Right hindlimb (tissue), 1 donor: ENCODE measurements around the gene FUT9.

ENCODE experiments used
- DNase-seq: peaks from one replicate; pipeline ENCODE4 v3.0.0-alpha.2; 2018

The FUT9 gene

DNA sequence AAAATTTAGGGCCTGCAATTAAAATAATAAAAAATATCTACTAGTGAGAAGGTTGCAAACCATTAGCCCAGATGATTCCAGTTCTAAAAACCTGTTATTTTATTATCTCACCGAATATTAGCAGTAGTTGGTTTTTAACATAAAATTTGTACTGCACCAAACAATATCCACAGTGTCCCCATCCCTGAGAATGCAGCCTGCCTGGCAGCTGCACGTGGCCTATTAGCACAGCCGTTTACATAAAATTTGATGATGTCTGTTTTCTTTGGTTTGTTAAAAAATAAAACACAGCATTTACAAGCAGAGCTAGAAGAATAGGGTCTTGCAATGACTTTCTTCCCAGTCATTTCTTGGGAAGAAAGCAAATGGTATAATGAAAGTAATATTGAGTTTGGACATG, 58.2 kb downstream of the FUT9 start:
- no peak for DNase-seq

DNA sequence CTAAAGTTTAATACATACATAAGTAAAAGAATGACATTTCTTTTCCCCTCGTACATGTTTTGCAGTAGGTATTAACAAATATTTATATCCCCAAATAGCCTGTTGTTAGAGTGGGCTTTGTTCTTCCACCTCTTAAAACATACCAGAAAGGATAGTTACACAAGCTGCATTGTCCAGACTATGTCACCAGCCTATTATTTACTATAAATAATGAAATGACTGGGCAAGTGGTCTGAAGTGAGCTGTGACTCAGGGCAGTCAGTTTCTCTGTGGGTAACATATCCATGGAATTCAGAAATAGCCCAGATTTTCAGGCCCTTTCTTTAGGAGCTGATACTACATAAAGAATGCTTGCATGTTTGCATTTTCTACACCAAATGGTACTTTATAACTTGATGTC, 60.1 kb downstream of the FUT9 start:
- no peak for DNase-seq

DNA sequence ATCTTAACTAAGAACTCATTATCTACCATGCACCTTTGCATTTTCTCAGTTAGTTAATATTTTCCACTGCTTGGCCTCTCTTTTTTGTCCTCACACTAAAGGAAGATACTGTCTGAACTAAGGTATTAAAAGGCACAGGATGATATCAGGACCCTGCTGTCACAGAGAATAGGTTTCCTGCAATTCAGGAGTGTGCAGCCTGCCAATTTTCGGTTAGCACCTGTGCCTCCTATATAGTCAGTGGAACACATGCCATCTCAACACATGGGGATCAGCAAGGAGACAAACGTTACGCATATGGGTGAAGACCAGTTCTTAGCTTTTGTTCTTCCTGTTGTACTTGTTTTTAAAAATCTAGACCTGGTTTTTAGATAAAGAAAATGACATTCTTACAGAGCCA, 71.0 kb downstream of the FUT9 start:
- no peak for DNase-seq

DNA sequence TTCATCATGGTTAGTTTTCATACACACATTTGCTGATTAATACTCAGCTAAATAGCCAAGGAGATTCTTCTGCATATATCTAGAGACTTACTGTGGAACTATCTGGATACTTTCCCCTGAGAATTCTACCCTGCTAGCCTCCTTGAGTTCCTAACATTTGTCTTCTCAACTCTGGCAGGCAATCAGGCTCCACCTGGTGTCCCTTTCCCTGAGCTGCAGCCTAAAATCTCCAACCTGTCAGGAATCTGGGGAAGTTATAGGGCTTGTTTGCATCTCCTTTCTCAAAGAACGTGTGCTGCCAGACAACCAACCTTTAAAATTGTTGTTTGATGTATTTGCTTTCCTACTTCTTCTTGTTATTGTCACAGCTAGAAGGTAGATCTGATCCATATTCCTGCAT, 73.4 kb downstream of the FUT9 start:
- DNase-seq: no peak

DNA sequence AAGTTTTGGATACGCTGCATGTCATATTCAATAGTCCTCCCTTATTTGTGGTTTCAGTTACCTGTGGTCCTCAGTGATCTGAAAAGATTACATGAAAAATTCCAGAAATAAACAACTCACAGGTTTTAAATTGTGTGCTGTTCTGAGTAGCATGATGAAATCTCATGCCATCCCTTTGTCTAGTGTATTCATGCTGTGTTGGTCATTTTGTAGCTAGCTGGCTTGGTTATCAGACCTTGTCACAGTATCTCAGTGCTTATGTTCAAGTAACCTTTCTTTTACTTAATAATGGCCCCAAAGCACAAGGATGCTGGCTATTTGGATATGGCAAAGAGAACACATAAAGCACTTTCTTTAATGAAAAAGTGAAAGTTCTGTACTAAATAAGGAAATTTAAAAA, 78.3 kb downstream of the FUT9 start:
- DNase-seq: no peak

DNA sequence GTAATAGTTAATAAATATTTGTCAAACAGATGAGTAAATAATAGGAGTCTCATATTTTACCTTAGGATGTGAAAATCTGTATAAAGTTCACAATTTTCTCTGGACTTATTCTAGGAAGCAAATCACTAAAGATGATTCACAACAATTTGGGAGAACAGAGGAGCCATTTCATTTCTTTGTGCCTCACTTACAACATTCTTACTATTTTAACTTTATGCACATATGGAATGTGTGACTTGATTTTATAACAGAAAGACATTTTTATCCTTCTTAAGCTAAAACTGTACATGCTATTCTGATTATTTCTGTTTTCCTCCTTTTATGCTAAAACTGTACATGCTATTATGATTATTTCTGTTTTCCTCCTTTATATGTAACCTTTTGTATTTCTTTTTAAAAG, 83.3 kb downstream of the FUT9 start:
- DNase-seq: no peak

DNA sequence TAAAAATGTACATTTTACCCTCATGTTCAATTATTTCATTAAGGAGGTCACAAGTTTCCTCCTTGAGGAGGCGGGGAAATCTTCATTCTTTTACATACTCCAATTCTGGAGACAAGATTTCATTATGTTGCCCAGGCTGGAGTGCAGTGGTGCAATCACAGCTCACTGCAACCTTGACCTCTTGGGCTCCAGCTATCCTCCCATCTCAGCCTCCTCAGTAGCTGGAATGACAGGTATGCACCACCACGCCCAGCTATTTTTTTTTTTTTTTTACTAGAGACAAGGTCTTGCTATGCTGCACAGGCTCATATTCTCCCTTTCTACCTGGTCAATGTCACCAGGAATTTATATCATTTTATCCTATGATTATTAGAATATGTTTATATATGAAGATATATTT, 85.8 kb downstream of the FUT9 start:
- DNase-seq: no peak

DNA sequence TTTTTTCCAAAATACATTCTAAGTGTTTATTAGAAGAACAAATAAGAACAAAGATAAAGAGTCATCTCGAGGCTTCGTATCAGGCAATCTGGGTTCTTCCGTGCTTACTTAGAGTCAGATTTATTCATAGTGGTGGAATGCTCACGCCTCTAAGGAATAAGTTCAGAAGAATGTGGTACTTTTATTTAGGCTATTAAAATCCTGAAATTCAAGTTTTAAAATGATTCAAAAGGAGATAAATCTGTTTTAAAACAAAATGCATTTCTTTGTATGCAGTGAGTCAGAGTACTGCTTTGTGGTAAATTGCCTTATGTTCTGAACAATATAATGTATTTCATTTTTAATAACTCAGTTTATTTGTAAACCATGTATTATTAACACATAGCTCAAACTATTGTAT, 89.1 kb downstream of the FUT9 start:
- DNase-seq: no peak

DNA sequence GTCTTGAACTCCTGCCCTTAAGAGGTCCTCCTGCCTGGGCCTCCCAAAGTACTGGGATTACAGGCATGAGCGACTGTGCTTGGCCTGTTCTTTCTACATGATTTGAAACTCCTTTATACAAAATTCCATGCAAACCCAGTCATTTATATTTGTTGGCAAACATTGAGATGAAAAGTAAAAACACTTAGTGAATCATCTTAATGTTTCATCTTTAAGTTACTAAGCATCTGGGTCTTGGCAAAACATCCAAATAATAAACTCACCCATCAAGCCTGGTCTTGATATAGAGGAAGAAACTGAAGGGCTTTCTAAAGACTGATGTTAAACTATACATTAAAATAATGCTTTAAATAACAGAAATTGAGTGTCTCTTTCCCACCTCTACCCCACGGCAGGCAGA, 95.1 kb downstream of the FUT9 start:
- DNase-seq: no peak

DNA sequence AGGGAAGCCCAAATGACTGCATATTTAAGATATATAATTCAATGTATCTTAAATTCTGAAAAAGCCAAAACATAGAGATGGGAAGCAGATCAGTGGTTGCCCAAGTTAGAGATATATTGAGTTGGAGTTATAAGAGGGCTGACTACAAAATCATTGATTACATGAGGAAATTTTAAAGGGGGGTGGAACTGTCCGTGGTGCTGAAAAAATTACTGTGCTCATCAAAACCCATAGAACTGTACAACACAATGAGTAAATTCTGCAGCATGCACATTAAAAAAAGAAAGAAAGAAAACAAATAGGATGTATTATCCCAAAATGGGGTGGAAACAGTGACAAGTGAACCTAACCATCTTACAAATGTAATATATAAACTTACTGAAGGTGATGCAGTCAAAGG, 100.9 kb downstream of the FUT9 start:
- DNase-seq: no peak

DNA sequence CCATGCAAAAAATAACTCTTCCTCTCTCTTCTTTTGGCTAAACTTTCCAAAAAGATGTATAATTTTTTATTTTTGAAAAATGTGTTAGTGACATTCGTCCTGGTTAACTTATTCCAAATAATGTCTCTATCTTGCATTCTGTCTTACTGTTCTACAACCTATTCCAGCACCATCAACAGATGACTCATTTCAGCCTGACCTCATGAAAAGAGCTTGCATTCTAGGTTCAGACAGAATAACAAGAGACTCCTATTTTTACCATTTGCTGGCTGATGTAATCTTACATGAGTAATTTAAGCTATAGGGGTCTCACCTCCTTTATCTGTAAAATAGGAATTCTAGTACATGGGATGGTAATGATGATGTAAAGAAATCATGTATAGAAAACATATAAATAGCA, 109.0 kb downstream of the FUT9 start:
- DNase-seq: no peak

DNA sequence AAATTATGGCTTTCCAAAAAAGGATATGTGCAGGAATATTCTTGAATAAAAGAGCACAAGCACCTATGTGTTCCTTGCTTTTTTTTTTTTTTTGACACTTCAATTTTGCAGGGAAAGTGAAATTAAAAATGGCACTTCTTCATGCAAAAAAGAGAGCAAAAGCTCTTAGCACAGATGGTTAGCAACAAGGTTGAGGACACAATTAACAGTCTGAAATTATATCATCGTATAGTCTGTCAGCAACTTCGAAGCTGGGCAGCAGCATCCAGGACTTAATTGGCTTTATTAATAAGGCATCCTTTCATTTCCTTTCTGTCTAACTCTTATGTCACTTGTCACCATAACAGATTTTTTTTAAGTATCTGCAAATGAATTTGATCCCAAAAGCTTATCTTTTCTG, 122.6 kb downstream of the FUT9 start:
- no peak for DNase-seq

DNA sequence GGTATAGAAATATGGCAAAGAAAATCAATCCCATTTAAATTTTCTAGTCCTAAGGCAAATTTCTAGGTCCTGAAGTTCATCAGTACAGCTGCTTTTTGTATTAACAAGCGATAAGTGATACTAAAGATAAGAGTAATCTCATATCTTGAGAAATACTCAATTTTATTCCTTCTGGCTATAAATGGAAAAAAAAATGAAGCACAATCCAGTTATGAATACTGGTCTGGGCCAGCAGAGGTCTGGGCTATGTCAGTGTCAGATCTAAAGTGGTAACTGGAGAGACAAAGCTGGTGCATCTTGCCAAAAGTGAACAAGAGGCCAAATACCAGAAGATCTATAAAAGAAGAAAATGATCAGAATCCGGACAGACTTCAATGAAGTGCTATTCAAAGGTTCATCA, 126.4 kb downstream of the FUT9 start:
- DNase-seq: no peak

DNA sequence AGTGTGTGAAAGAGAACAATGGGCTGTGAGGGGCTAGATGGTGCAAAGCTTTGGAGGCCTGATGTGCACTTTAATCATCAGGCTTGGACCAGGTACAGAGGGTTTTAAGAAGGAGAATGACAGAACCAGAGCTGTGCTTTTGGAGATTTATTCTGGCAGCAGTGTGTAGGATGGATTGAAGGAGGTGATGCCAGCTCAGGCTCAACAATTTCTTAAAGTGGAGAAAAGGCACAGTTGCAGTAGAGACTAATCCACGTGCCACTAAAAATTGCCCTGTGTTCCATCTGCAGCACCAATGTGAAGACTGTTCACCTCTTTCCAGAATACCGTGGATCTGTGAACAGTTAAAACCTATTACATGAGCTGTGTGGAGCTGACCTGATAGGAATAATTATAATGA, 134.7 kb downstream of the FUT9 start:
- DNase-seq: no peak

DNA sequence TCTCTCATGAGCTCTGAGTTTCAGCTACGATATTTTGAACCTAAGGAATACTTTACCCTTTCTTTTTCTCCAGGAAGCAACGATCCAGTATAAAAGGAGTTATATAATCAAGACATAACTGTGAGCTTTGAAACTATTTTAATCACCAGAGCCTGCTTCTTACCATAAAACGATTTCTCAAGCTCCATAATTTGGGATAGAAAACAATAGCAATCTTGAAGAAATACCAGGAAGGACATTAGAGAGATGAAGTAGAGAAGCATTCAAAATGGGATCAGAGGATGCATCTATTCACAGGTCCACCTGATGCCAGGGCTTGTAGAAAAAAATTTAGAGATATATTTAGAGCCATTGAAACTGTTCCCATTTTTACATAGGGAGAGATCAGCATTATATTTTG, 135.9 kb downstream of the FUT9 start:
- DNase-seq: no peak

DNA sequence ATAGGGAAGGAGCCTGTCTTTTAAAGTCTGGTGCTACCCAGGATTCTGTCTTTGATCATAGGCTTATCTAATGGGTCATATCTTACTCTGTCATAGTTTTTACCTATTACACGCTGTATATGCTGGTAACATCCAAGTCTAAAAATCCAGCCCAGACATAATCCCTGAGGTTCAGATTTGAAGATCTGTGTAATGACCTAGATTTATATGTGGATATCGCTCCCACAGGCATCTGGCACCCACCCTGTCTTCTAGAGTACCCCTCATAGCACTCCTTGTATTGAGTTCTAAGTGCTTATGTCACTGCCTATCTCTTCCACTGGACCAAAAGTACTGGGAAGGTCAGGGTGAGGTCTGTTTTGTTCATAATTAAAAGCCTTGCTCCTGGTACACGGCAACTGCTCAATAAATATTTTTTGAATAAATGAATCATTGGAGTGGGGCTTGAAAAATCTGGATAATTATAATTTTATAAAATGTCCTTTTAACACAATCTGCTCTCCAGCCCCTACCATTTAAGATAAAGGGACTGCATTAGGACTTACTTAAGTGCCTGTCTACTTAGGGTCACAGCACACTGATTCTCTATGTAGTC, 136.4 kb downstream of the FUT9 start:
- no peak for DNase-seq

DNA sequence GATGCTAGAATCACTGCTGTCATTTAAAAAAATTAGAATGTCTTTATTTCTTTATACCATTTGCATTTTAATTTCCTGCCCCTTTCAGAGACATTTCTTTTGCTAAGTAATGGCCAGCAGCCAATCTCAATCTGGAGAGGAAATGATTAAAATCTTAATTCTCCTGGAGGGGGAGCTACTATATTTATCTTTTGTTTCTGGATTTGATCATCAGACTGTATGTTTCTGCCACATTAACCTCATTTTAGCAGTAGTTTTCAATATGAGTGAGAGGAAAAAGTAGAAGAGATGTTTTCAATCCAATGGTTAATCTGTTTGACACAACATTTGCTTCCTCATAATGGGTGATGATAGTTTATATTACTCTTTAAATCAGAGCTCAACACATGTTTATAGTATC, 138.0 kb downstream of the FUT9 start:
- no peak for DNase-seq

DNA sequence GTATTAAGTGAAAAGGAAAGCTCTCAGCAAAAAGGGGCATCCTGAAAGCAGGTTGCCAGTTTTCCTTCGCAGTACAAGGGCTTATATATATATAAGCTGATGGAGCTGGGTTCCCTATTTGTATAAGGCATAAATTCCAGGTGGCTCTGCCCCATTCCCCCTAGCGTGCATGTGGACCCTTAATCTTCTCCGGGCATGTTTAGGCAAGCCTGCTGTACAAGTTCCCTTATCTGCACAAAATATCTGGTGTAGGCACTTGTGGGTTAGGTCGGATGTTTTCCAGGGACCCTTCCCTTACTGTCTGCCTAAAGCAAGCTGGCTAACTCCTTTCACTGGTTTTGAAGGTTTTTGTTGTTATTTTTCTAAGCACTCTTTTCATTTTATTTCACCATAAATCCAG, 140.7 kb downstream of the FUT9 start:
- no peak for DNase-seq

DNA sequence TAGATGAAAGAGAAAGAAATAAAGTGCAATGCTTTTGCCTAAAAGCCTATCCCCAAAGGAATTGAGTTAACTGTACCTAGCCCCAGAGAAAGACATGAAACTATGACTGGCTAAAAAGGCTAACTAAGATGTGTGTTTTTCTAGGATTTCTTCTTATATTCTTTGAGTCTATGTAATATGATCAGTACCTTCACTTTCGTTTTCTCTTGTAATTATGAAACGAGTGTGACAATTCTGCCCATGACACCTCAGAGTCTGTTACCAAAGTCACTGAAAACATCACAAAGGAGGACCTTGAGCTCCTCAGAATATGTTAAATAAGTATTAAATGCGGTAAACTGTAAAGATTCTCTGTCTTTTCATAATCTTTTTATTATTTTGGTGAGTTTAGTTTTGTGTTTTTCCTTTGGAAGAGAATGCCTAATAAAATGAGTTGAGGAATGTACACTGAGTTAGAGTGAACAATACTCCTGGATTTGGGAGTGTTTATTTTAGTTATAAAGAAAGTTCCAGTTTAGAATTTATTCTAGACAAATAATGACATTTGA, 141.3 kb downstream of the FUT9 start:
- DNase-seq: no peak

DNA sequence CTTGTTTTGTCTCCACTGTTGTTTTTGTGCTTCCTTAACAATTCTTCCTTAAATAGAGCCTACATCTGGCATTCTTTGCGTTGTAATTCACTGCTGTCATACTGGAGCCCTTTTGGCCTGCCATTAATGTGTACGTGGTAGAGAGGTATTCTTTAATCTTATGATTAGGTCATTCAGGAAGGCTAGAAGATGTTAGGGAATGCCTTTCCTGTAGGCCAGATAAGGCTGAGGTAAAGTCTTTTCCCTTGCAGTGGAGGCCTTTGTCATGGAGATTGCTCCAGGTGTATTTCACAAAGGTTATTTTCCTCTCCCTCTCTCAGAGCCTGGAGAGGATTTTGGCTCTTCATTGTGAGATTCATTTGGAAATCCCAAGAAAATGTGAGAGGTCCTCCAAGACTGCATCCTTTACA, 146.9 kb downstream of the FUT9 start:
- no peak for DNase-seq

DNA sequence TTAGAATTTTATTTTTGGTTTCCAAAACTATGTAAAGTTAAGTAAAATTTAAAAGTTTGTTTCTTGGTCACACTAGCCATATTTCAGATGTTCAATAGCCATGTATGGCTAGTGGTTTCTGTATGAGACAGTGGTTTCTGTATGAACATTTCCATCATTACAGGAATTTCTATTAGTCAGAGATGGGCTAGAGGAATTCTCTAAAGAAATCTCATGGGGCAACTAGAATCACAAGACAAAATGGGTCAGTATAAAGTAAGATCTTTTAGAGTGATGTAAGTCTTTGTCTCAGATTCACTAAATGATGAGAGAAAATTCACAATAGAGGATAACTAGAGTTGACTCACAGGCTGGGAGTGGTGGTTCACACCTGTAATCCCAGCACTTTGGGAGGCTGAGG, 149.0 kb downstream of the FUT9 start:
- no peak for DNase-seq

DNA sequence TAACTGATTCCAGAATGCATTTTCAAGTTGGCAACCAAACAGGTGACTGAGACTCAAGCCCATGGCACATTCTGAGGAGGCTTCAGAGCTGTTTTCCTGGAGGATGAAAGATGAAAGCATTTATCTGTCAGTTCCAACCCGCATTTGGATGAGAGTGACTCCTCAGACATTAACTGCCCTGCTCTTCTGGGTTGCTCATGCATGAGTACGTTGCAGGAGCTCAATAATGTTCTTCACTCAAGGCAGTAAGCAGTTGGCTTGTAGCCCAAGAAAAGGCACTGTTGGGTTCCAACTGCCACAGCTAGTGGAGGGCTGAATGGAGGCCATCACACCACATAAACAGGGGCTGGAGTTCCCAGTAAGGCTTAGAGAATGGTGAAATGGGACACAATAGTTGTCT, 155.3 kb downstream of the FUT9 start:
- DNase-seq: no peak

DNA sequence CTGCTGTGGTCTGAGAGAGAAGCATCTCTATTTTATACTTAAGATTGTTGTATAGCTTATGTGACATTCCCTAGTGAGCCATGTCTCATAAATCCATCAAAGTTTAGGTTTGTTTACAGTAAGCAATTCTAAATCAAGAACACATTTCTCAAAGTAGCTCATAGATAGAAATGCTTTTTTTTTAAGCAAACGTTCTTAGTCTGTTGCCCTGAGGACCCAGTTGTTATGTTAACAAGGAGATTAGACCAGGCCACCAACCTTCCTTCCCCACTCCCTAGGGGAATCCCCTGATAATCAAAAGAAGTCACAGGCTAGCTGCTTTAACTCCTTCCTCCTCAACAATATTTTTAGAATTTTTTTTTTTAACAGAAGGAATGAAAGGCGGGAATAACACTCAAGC, 169.0 kb downstream of the FUT9 start:
- DNase-seq: no peak

DNA sequence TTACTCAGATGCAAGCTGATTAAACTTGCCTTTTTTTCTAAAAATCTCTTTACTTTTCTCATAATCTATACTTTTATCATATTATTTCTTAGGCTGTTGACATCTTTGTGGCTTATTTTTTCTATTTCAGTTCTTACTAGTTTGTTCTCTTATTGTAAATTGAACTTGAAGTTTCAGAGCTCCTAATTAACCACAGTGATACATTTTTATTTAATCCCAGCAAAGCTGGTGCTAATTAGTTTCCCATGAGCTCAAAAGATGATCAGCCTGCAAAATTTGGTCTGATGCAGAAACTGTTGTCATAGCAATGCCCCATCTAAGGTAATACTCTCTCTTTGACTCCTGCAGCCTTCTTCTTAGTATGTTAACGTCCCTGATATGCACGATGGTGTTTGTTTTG, 170.3 kb downstream of the FUT9 start:
- no peak for DNase-seq

DNA sequence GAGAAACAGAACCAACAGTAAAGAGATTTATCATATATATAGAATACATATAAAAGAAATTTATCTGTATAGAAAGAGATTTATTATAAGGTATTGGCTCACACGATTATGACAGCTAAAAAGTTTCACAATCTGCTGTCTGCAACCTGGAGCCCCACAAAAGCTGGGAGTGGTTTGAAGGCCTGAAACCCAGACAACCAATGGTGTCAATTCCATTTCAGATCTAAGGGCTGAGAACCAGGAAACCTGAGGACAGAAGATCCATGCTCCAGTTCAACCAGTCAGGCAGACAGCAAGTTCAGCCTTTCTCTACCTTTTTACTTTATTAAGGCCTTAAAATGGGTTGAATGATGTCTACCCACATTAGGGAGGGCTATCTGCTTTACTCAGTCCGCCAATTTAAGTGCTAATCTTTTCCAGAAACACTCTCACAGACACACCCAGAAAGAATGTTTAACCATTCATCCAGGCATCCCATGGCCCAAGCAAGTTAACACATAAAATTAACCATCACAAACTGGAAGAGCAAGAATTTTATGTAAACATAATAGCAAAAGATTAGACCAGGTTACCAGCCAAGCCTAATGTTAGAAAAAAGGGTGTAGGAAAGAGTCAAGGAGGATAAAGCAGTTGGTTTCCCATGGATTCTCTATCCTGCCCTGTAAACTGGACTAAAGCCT, 170.9 kb downstream of the FUT9 start:
- DNase-seq: no peak
